ENCODE results near the gene FIG4. TPM values are rescaled to one million over a fixed set of nuclear protein-coding genes. Genes with fewer than 3 reads are reported as not detected.
"Not testable (repeated sequence)": the region's sequence is repeated elsewhere in the genome, so short reads cannot be mapped to it uniquely, and the experiment has no call there.

FIG4 gene
- total RNA-seq, 1 donor from 2014 or later, result 13.0 TPM

- H3K36me3 Mint-ChIP-seq (ENCODE audit: low read depth), result peaks cover 9% of the 10 kb centered on the region
- no peaks in the 10 kb centered on the region for H3K27me3 Mint-ChIP-seq (ENCODE audit: low read depth)
- H3K27ac Mint-ChIP-seq (ENCODE audit: unreplicated experiment), result no peak overlapping the region
- no peak overlapping the region for H3K4me3 Mint-ChIP-seq (ENCODE audit: unreplicated experiment)
- H3K9me3 Mint-ChIP-seq (ENCODE audit: low read depth), result no peaks in the 10 kb centered on the region
- H3K4me1 Mint-ChIP-seq (ENCODE audit: low read depth), result peaks cover 24% of the 10 kb centered on the region
- no peak for TF ChIP-seq CTCF (IDR thresholded peaks at IDR 0.05)
- no peak for DNase-seq (ENCODE audit: low spot score)
These were observed 27.9 kb downstream of the FIG4 start for GRCh38 chr6:109718991-109719390.

GRCh38 chr6:109720311-109720710 is 29.2 kb downstream of the FIG4 start:
- no peak for TF ChIP-seq CTCF (IDR thresholded peaks at IDR 0.05)
- H3K9me3 Mint-ChIP-seq (ENCODE audit: low read depth), result peaks cover 2% of the 10 kb centered on the region
- no peak overlapping the region for H3K4me3 Mint-ChIP-seq (ENCODE audit: unreplicated experiment)
- DNase-seq (ENCODE audit: low spot score), result no peak
- no peaks in the 10 kb centered on the region for H3K27me3 Mint-ChIP-seq (ENCODE audit: low read depth)
- H3K36me3 Mint-ChIP-seq (ENCODE audit: low read depth), result peaks cover 9% of the 10 kb centered on the region
- no peak overlapping the region for H3K27ac Mint-ChIP-seq (ENCODE audit: unreplicated experiment)
- peaks cover 23% of the 10 kb centered on the region for H3K4me1 Mint-ChIP-seq (ENCODE audit: low read depth)

GRCh38 chr6:109722011-109722410 is 30.9 kb downstream of the FIG4 start:
- TF ChIP-seq CTCF (IDR thresholded peaks at IDR 0.05), result no peak
- no peaks in the 10 kb centered on the region for H3K27me3 Mint-ChIP-seq (ENCODE audit: low read depth)
- peaks cover 14% of the 10 kb centered on the region for H3K36me3 Mint-ChIP-seq (ENCODE audit: low read depth)
- H3K27ac Mint-ChIP-seq (ENCODE audit: unreplicated experiment), result no peak overlapping the region
- no peak overlapping the region for H3K4me3 Mint-ChIP-seq (ENCODE audit: unreplicated experiment)
- DNase-seq (ENCODE audit: low spot score), result no peak
- peaks cover 2% of the 10 kb centered on the region for H3K9me3 Mint-ChIP-seq (ENCODE audit: low read depth)
- peaks cover 23% of the 10 kb centered on the region for H3K4me1 Mint-ChIP-seq (ENCODE audit: low read depth)

GRCh38 chr6:109722564-109723254 is 31.6 kb downstream of the FIG4 start:
- Mint-ChIP-seq H3K4me3 (ENCODE audit: unreplicated experiment) (no peak overlapping the region), H3K36me3 (ENCODE audit: low read depth) (peaks cover 12% of the 10 kb centered on the region), H3K27me3 (ENCODE audit: low read depth) (no peaks in the 10 kb centered on the region), H3K4me1 (ENCODE audit: low read depth) (peaks cover 25% of the 10 kb centered on the region), H3K27ac (ENCODE audit: unreplicated experiment) (peak overlapping the region; percentile 42), H3K9me3 (ENCODE audit: low read depth) (peaks cover 2% of the 10 kb centered on the region)
- no peak for TF ChIP-seq CTCF (IDR thresholded peaks at IDR 0.05)
- DNase-seq (ENCODE audit: low spot score), result no peak

- DNase-seq (ENCODE audit: low spot score); H3K27me3 Mint-ChIP-seq (ENCODE audit: low read depth); H3K27ac Mint-ChIP-seq (ENCODE audit: unreplicated experiment); H3K9me3 Mint-ChIP-seq (ENCODE audit: low read depth); H3K4me3 Mint-ChIP-seq (ENCODE audit: unreplicated experiment): not testable (repeated sequence)
- H3K4me1 Mint-ChIP-seq (ENCODE audit: low read depth), result peaks cover 23% of the 10 kb centered on the region
- peaks cover 12% of the 10 kb centered on the region for H3K36me3 Mint-ChIP-seq (ENCODE audit: low read depth)
These were observed 34.2 kb downstream of the FIG4 start for GRCh38 chr6:109725250-109725649.

All from chondrocyte (in vitro differentiated cells).